HG02678 (cell line): ENCODE measurements around the gene HSCB.
"Not testable (repeated sequence)": the region's sequence is repeated elsewhere in the genome, so short reads cannot be mapped to it uniquely, and the experiment has no call there.

ENCODE experiments used
- ATAC-seq: cut with Tn5 transposase; IDR thresholded peaks from one replicate; pipeline ENCODE4 v1.9.1; 2021; ENCODE audit warnings: mild to moderate bottlenecking, moderate library complexity; ENCODE audit not compliant: unreplicated experiment

Gene HSCB

GRCh38 chr22:28783786-28784671 is 42.2 kb downstream of the HSCB start:
- ATAC-seq = no peak

- no peak for ATAC-seq
Observed at GRCh38 chr22:28788601-28789000, 46.8 kb downstream of the HSCB start.

- ATAC-seq = no peak
Observed at GRCh38 chr22:28791124-28791523, 49.3 kb downstream of the HSCB start.

- peak; percentile 68 for ATAC-seq
Observed at GRCh38 chr22:28791841-28792490, 50.1 kb downstream of the HSCB start.

- peak; percentile 28 for ATAC-seq
Observed at GRCh38 chr22:28792491-28793383, 50.9 kb downstream of the HSCB start.

- no peak for ATAC-seq
Observed at GRCh38 chr22:28793976-28794584, 52.2 kb downstream of the HSCB start.

- no peak for ATAC-seq
Observed at GRCh38 chr22:28795071-28795693, 53.3 kb downstream of the HSCB start.

- no peak for ATAC-seq
Observed at GRCh38 chr22:28795932-28796856, 54.4 kb downstream of the HSCB start.

GRCh38 chr22:28798810-28799605 is 57.2 kb downstream of the HSCB start:
- no peak for ATAC-seq

- peak; percentile 29 for ATAC-seq
Observed at GRCh38 chr22:28799606-28800307, 57.9 kb downstream of the HSCB start.

GRCh38 chr22:28800308-28801041 is 58.6 kb downstream of the HSCB start, which contains the start of gene XBP1:
XBP1 (minus strand) TSS chr22:28800569.
- ATAC-seq = peak; percentile 83

- no peak for ATAC-seq
Observed at GRCh38 chr22:28801845-28802594, 60.2 kb downstream of the HSCB start.

- ATAC-seq = no peak
Observed at GRCh38 chr22:28802595-28803123, 60.8 kb downstream of the HSCB start.

- ATAC-seq = not testable (repeated sequence)
Observed at GRCh38 chr22:28805426-28805825, 63.6 kb downstream of the HSCB start.
